ENCODE measurements around the gene C16orf74.

DNA sequence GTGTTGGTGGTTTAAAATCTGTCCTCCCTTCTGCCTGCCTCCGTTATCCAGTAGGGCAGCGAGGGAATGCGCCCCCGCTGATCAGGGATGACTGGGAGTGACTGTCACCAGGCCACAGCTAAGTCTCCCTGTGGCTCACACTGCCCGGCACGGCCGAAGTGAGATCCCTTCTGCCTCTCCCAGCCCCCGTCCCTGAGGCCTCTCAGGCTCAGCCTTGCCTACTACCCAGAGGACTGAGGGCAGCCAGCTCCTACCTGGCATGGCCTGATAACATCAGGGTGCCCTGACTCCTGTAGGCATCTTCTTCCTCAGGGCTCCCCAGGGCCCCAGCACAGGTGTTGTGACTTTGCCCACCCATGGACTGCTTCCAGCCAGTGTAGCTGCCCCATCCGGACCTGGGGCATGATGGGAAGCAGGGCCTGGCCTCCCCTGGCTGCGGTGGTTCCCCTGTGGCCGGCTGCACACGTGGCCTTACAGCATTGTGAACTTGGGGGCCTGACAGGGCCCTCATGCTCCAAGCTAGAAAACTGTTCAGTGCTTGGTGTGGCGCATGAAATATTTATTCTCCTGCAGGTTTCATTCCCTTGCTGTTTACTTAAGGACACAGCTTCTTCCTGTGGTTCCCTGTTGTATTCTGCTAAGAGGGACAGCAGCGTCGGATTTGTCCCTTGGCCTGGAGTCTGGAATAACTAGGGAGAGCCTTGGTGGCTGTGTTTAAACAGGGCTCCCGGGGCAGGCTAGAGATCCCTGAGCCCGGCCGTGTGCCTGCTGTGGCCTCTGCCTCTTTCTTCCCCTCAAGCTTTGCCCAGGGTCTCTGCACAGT lies 92.2 kb downstream of the C16orf74 start:
- TF ChIP-seq, protein P1, sequence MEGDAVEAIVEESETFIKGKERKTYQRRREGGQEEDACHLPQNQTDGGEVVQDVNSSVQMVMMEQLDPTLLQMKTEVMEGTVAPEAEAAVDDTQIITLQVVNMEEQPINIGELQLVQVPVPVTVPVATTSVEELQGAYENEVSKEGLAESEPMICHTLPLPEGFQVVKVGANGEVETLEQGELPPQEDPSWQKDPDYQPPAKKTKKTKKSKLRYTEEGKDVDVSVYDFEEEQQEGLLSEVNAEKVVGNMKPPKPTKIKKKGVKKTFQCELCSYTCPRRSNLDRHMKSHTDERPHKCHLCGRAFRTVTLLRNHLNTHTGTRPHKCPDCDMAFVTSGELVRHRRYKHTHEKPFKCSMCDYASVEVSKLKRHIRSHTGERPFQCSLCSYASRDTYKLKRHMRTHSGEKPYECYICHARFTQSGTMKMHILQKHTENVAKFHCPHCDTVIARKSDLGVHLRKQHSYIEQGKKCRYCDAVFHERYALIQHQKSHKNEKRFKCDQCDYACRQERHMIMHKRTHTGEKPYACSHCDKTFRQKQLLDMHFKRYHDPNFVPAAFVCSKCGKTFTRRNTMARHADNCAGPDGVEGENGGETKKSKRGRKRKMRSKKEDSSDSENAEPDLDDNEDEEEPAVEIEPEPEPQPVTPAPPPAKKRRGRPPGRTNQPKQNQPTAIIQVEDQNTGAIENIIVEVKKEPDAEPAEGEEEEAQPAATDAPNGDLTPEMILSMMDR (IDR thresholded peaks at IDR 0.05): no peak
- TF ChIP-seq POLR2A (IDR thresholded peaks at IDR 0.05): no peak
